H1 (cell line): ENCODE results near the gene GRIP1. TPM values are rescaled to one million over a fixed set of nuclear protein-coding genes. Genes with fewer than 3 reads are reported as not detected.

ENCODE experiments used
- CHD1 ChIP-seq: IDR thresholded peaks from 2 replicates; pipeline ENCODE4 v1.6.1; 2012; ENCODE audit warnings: low read depth, low read length, improper control_type of control experiment
- EP300 ChIP-seq, 2 experiments: IDR thresholded peaks; 1 replicate in 1 of 2; 2 replicates in 1 of 2; pipeline ENCODE4 v1.6.1; 2011 to 2012; ENCODE audit warnings: low read depth in 2 of 2, low read length in 2 of 2, mild to moderate bottlenecking in 2 of 2, borderline replicate concordance in 1 of 2, inconsistent platforms in 1 of 2, moderate library complexity in 1 of 2
- polyA plus RNA-seq, 7 experiments: library from polyadenylated mRNA; depleted of rRNA in 3 of 7; stranded (reverse) in 5 of 7; unstranded in 2 of 7; fragments of >200 nt in 5 of 7; fragments of 200-250 nt in 2 of 7; gene quantifications; 1 replicate in 5 of 7; 2 replicates in 1 of 7; 4 replicates in 1 of 7; pipeline versions ENCODE4 v1.2.1 to v1.2.3, GENCODE V29; 2011 to 2013; ENCODE audit warnings: missing spikeins in 2 of 7, mixed read lengths in 2 of 7
- total RNA-seq: library from RNA; stranded (reverse); fragmentation: NEBNext Ultra II Directional; extraction: Animal tissue kit (Norgen Biotek cat#: 25700); gene quantifications from 2 replicates; pipeline ENCODE4 v1.2.1, GENCODE V29; 2021

GRIP1 gene
- total and polyA plus RNA-seq, 2 of the 8 experiments (the other 6 are each of a cell fraction or from before 2014, with no cell fraction given), result 4.5 to 27.3 TPM

- TF ChIP-seq CHD1 (no peak), EP300 (IDR thresholded peaks at IDR 0.05; ENCODE audit: borderline replicate concordance in 1 of 2, low read depth in 2 of 2, low read length in 2 of 2) (no peak)
- TF ChIP-seq, all 59 proteins: peak for 0
Observed at GRCh38 chr12:66387117-66387516, 291.8 kb downstream of the GRIP1 start (continued).
